SK-N-SH (cell line): ENCODE data around the gene TRIM27. TPM values are rescaled to one million over a fixed set of nuclear protein-coding genes. Genes with fewer than 3 reads are reported as not detected.

Experiments used
- CTCF ChIA-PET: fragments of 300-600, 350-600 bp; formaldehyde crosslinking; extraction: SDS; loops from one replicate; lab custom pipeline; 2021; lab: Yijun Ruan, JAX
- POLR2A ChIA-PET: fragments of 350-600 bp; sonication (Branson Sonifier 250); formaldehyde crosslinking; extraction: SDS; loops from one replicate; lab custom pipeline; 2020; ENCODE audit warnings: antibody characterized with exemption, inconsistent platforms; lab: Yijun Ruan, JAX
- DNase-seq: peaks from one replicate; pipeline ENCODE4 v3.0.0; 2012
- H2AFZ ChIP-seq: fragments of 200-600 bp; sonication (generic); 2 replicates; pipeline ENCODE4 v1.8.1; 2016; ENCODE audit warnings: antibody characterized with exemption, mild to moderate bottlenecking, low read depth
- H3F3A ChIP-seq: fragments of 200-600 bp; sonication (generic); replicated peaks from 2 replicates; pipeline ENCODE3; 2016; ENCODE audit warnings: antibody characterized with exemption, mild to moderate bottlenecking; ENCODE audit not compliant: insufficient read depth
- H3K27ac ChIP-seq, 2 experiments: fragments of 200-500 bp in 1 of 2; fragments of 200-600 bp in 1 of 2; sonication (Bioruptor generic) in 1 of 2; sonication (generic), shearing (Covaris generic) in 1 of 2; 2 replicates each; pipeline versions ENCODE4 v1.5.1 to v1.6.1; 2014 to 2016; ENCODE audit warnings: low read depth in 2 of 2, inconsistent platforms in 1 of 2, low read length in 1 of 2, mild to moderate bottlenecking in 1 of 2, mixed read lengths in 1 of 2
- H3K27me3 ChIP-seq: fragments of 200-600 bp; sonication (generic), shearing (Covaris generic); 2 replicates; pipeline ENCODE4 v1.6.1; 2016; ENCODE audit warnings: mixed run types; ENCODE audit not compliant: insufficient read depth
- H3K36me3 ChIP-seq, 2 experiments: fragments of 200-500 bp in 1 of 2; fragments of 200-600 bp in 1 of 2; sonication (Bioruptor generic) in 1 of 2; sonication (generic) in 1 of 2; replicated peaks in 1 of 2; 2 replicates each; pipeline versions ENCODE3 to v1.5.1; 2014 to 2016; ENCODE audit warnings: low read length in 1 of 2, mild to moderate bottlenecking in 1 of 2; ENCODE audit not compliant: insufficient read depth in 2 of 2, control insufficient read depth in 1 of 2
- H3K4me1 ChIP-seq, 2 experiments: fragments of 200-500 bp in 1 of 2; fragments of 200-600 bp in 1 of 2; sonication (Bioruptor generic) in 1 of 2; sonication (generic), shearing (Covaris generic) in 1 of 2; 2 replicates each; pipeline versions ENCODE4 v1.5.1 to v1.6.1; 2014 to 2016; ENCODE audit warnings: low read depth in 1 of 2, low read length in 1 of 2, mixed run types in 1 of 2; ENCODE audit not compliant: insufficient read depth in 2 of 2, control insufficient read depth in 1 of 2
- H3K4me2 ChIP-seq: fragments of 200-600 bp; sonication (generic), shearing (Covaris generic); 2 replicates; pipeline ENCODE4 v1.6.1; 2017; ENCODE audit warnings: mixed run types
- H3K4me3 ChIP-seq, 2 experiments: fragments of 200-500 bp in 1 of 2; fragments of 200-600 bp in 1 of 2; sonication (Bioruptor generic) in 1 of 2; sonication (generic), shearing (Covaris generic) in 1 of 2; 2 replicates each; pipeline versions ENCODE4 v1.5.1 to v1.8.1; 2014 to 2016; ENCODE audit warnings: low read depth in 2 of 2, inconsistent platforms in 1 of 2, low read length in 1 of 2, mild to moderate bottlenecking in 1 of 2, mixed read lengths in 1 of 2, moderate library complexity in 1 of 2
- H3K79me2 ChIP-seq: fragments of 200-600 bp; sonication (generic); 2 replicates; pipeline ENCODE4 v1.8.1; 2017; ENCODE audit warnings: mild to moderate bottlenecking; ENCODE audit not compliant: insufficient read depth
- H3K9ac ChIP-seq: fragments of 200-600 bp; sonication (generic); 2 replicates; pipeline ENCODE4 v1.6.1; 2017; ENCODE audit warnings: mixed run types
- H3K9me2 ChIP-seq: fragments of 200-600 bp; sonication (generic); 2 replicates; pipeline ENCODE4 v1.6.1; 2017; ENCODE audit warnings: mixed run types
- H3K9me3 ChIP-seq: fragments of 200-600 bp; sonication (generic); 2 replicates; pipeline ENCODE4 v1.6.1; 2017; ENCODE audit warnings: mixed run types, mild to moderate bottlenecking, moderate library complexity
- H4K20me1 ChIP-seq: fragments of 200-600 bp; sonication (generic); 2 replicates; pipeline ENCODE4 v1.6.1; 2017; ENCODE audit warnings: mild to moderate bottlenecking, mixed run types; ENCODE audit not compliant: insufficient read depth
- CHD2 ChIP-seq: fragments of 150-350 bp; IDR thresholded peaks from 2 replicates; pipeline ENCODE4 v1.6.1; 2018; ENCODE audit warnings: low read length; ENCODE audit not compliant: partially characterized antibody
- CTCF ChIP-seq: fragments of 200-600 bp; sonication (generic); IDR thresholded peaks from 2 replicates; pipeline ENCODE4 v1.6.1; 2017; ENCODE audit warnings: antibody characterized with exemption, mild to moderate bottlenecking, moderate library complexity
- EP300 ChIP-seq, 2 experiments: IDR thresholded peaks; 2 replicates each; pipeline versions ENCODE4 v1.4.0 to v1.6.1; 2012; ENCODE audit warnings: borderline replicate concordance in 1 of 2, low read depth in 1 of 2, low read length in 1 of 2
- FOSL2 ChIP-seq: IDR thresholded peaks from 2 replicates; pipeline ENCODE4 v1.4.0; 2012; ENCODE audit warnings: low read depth, mild to moderate bottlenecking, moderate library complexity, borderline replicate concordance
- FOXJ3 ChIP-seq: sonication (generic); formaldehyde crosslinking; IDR thresholded peaks from 2 replicates; pipeline ENCODE4 v1.5.1; 2020; ENCODE audit warnings: mild to moderate bottlenecking, missing genetic modification reagents
- FOXM1 ChIP-seq: IDR thresholded peaks from 2 replicates; pipeline ENCODE4 v1.4.0; 2012; ENCODE audit warnings: low read depth, mild to moderate bottlenecking
- GABPA ChIP-seq: IDR thresholded peaks from 2 replicates; pipeline ENCODE4 v1.4.0; 2012; ENCODE audit warnings: low read depth, mild to moderate bottlenecking
- GATA2 ChIP-seq: sonication (generic); formaldehyde crosslinking; IDR thresholded peaks from 2 replicates; pipeline ENCODE4 v1.5.0; 2020; ENCODE audit warnings: mild to moderate bottlenecking, missing genetic modification reagents
- IRF3 ChIP-seq: fragments of 150-350 bp; IDR thresholded peaks from 2 replicates; pipeline ENCODE4 v1.6.1; 2016; ENCODE audit warnings: mild to moderate bottlenecking, low read depth, low read length
- JUND ChIP-seq: IDR thresholded peaks from 2 replicates; pipeline ENCODE4 v1.4.0; 2012
- NFIC ChIP-seq: IDR thresholded peaks from 2 replicates; pipeline ENCODE4 v1.4.0; 2012; ENCODE audit warnings: borderline replicate concordance
- NRF1 ChIP-seq: IDR thresholded peaks from 2 replicates; pipeline ENCODE4 v1.6.1; 2012; ENCODE audit warnings: low read depth, mild to moderate bottlenecking, low read length
- PBX3 ChIP-seq: IDR thresholded peaks from 2 replicates; pipeline ENCODE4; 2012
- POLR2AphosphoS5 ChIP-seq: IDR thresholded peaks from 2 replicates; pipeline ENCODE4 v1.6.1; 2012; ENCODE audit warnings: low read depth, low read length
- RAD21 ChIP-seq: IDR thresholded peaks from 2 replicates; pipeline ENCODE4 v1.6.1; 2012; ENCODE audit warnings: mild to moderate bottlenecking, low read length
- RCOR1 ChIP-seq: fragments of 150-350 bp; IDR thresholded peaks from 2 replicates; pipeline ENCODE4 v1.6.1; 2017; ENCODE audit warnings: antibody characterized with exemption, low read length
- RFX5 ChIP-seq: IDR thresholded peaks from 2 replicates; pipeline ENCODE4 v1.6.1; 2012; ENCODE audit warnings: mild to moderate bottlenecking, improper control_type of control experiment, low read length
- RXRA ChIP-seq: IDR thresholded peaks from 2 replicates; pipeline ENCODE4 v1.4.0; 2012; ENCODE audit warnings: low read depth, mild to moderate bottlenecking, borderline replicate concordance
- SMC3 ChIP-seq: IDR thresholded peaks from 2 replicates; pipeline ENCODE4 v1.6.1; 2012; ENCODE audit warnings: low read depth, low read length, improper control_type of control experiment
- TAF1 ChIP-seq: IDR thresholded peaks from 2 replicates; pipeline ENCODE4 v1.6.1; 2012; ENCODE audit warnings: low read depth, mild to moderate bottlenecking, low read length, moderate library complexity, borderline replicate concordance
- TCF12 ChIP-seq: IDR thresholded peaks from 2 replicates; pipeline ENCODE4 v1.4.0; 2012
- USF1 ChIP-seq: IDR thresholded peaks from 2 replicates; pipeline ENCODE4 v1.4.0; 2012; ENCODE audit warnings: low read depth, borderline replicate concordance
- USF2 ChIP-seq: fragments of 150-350 bp; IDR thresholded peaks from 2 replicates; pipeline ENCODE4 v1.6.1; 2017; ENCODE audit warnings: antibody characterized with exemption, low read length, low read depth, borderline replicate concordance
- WGBS: methylation state at CpG from one replicate; pipeline ENCODE4 v1.1.6; 2017; ENCODE audit warnings: low lambda C conversion rate; 5-methylcytosine and 5-hydroxymethylcytosine counted together
- polyA plus RNA-seq, 3 experiments: library from polyadenylated mRNA; depleted of rRNA; stranded (reverse); fragments of >200 nt; gene quantifications; 2 replicates each; pipeline ENCODE4 v1.2.3, GENCODE V29; 2012

TRIM27 gene
- polyA plus RNA-seq, 1 of the 3 experiments (the other 2 are of a cell fraction), result 43.8 TPM

- TF ChIP-seq GABPA (no peak), RXRA (no peak), RCOR1 (no peak), RFX5 (no peak), CHD2 (no peak), FOXJ3 (CRISPR knock-in tag) (no peak), SMC3 (no peak), IRF3 (no peak), USF2 (no peak), POLR2AphosphoS5 (no peak)
These were observed 47.1 kb downstream of the TRIM27 start (continued) for GRCh38 chr6:28876710-28877109.

GRCh38 chr6:28875191-28875747, 48.5 kb downstream of the TRIM27 start:
- Histone ChIP-seq H3K4me1 (no peaks in the 10 kb centered on the region), H3K4me3 (no peak overlapping the region), H4K20me1 (no peaks in the 10 kb centered on the region), H3K27ac (no peak overlapping the region), H2AFZ (no peak overlapping the region), H3K36me3 (no peaks in the 10 kb centered on the region), H3K27me3 (no peaks in the 10 kb centered on the region; the same call in 1 of the 2 replicates), H3K79me2 (no peaks in the 10 kb centered on the region), H3F3A (no peaks in the 10 kb centered on the region), H3K9ac (no peak overlapping the region), H3K9me3 (no peaks in the 10 kb centered on the region), H3K9me2 (no peaks in the 10 kb centered on the region), H3K4me2 (no peak overlapping the region)
- no peak for DNase-seq
- TF ChIP-seq FOSL2 (no peak), NRF1 (no peak), RAD21 (no peak), RFX5 (no peak), GATA2 (CRISPR knock-in tag) (no peak), NFIC (no peak), TAF1 (no peak), TCF12 (no peak), USF1 (no peak), FOXM1 (no peak), CTCF (no peak), CHD2 (no peak), PBX3 (no peak), EP300 (IDR thresholded peaks at IDR 0.05; ENCODE audit: borderline replicate concordance in 1 of 2, low read depth in 1 of 2, low read length in 1 of 2) (no peak), USF2 (no peak), JUND (no peak)
- POLR2A ChIA-PET, result interaction anchor here (0.6 to 1.0 kb wide), 2 partner anchors 10 to 1815 kb away, joined by 5 to 6 read pairs; no protein-coding TSS in a partner anchor
- 70% methylated on average over 6 of the region's 6 CpGs for WGBS
- CTCF ChIA-PET, result interaction anchor here (1.3 to 2.2 kb wide), 3 partner anchors 9 to 713 kb away, joined by 3 to 6 read pairs (median 4); no protein-coding TSS in a partner anchor
